Lower leg skin (tissue), 3 donors: ENCODE measurements around the gene PDZRN3.

Source experiments
- POLR2A ChIP-seq, 2 donors: fragments of 450-650 bp; IDR thresholded peaks; one replicate each; pipeline ENCODE4 v1.6.1; 2016 to 2017; ENCODE audit warnings: antibody characterized with exemption in 2 of 2, mild to moderate bottlenecking in 1 of 2, moderate library complexity in 1 of 2
- TF ChIP-seq, protein P1 (sequence below), 3 donors: fragments of 450-650 bp; IDR thresholded peaks; one replicate each; pipeline ENCODE4 v1.5.1; 2016; ENCODE audit warnings: antibody characterized with exemption in 3 of 3, mild to moderate bottlenecking in 3 of 3, moderate library complexity in 2 of 3

DNA sequence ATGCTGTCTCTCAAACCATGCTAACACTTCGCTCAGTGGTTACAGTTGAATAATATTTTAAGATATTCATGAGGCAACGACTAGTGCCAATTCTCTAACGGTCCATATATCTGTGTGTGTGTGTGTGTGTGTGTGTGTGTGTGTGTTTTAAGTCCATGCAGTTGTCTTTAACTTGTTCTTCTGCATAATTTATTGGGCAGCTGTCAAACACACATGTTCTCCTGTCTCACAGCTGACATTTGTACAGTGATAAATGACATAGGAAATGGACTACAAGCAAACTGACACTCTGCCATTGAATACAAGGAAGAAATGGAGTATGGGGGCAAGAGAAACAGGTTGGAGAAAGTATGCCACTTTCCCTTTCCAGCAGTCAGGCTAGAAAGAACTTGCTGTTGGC is 172.0 kb downstream of the PDZRN3 start:
- TF ChIP-seq, protein P1, sequence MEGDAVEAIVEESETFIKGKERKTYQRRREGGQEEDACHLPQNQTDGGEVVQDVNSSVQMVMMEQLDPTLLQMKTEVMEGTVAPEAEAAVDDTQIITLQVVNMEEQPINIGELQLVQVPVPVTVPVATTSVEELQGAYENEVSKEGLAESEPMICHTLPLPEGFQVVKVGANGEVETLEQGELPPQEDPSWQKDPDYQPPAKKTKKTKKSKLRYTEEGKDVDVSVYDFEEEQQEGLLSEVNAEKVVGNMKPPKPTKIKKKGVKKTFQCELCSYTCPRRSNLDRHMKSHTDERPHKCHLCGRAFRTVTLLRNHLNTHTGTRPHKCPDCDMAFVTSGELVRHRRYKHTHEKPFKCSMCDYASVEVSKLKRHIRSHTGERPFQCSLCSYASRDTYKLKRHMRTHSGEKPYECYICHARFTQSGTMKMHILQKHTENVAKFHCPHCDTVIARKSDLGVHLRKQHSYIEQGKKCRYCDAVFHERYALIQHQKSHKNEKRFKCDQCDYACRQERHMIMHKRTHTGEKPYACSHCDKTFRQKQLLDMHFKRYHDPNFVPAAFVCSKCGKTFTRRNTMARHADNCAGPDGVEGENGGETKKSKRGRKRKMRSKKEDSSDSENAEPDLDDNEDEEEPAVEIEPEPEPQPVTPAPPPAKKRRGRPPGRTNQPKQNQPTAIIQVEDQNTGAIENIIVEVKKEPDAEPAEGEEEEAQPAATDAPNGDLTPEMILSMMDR (IDR thresholded peaks at IDR 0.05), result no peak
- TF ChIP-seq POLR2A (IDR thresholded peaks at IDR 0.05), result no peak
